HG02852 (cell line): Measurements from ENCODE around the gene CTSW.
A peak's percentile ranks its signal among the peaks of the same experiment; 100 is the strongest.

Experiments
- ATAC-seq: cut with Tn5 transposase; IDR thresholded peaks from one replicate; pipeline ENCODE4 v1.9.1; 2021; ENCODE audit warnings: mild to moderate bottlenecking, moderate library complexity; ENCODE audit not compliant: unreplicated experiment

CTSW gene

GRCh38 chr11:65919573-65920371 is 40.1 kb downstream of the CTSW start:
- peak; percentile 38 for ATAC-seq

- no peak for ATAC-seq
Observed at GRCh38 chr11:65920372-65920802, 40.8 kb downstream of the CTSW start.

GRCh38 chr11:65921033-65921555 is 41.5 kb downstream of the CTSW start:
- ATAC-seq: no peak

DNA sequence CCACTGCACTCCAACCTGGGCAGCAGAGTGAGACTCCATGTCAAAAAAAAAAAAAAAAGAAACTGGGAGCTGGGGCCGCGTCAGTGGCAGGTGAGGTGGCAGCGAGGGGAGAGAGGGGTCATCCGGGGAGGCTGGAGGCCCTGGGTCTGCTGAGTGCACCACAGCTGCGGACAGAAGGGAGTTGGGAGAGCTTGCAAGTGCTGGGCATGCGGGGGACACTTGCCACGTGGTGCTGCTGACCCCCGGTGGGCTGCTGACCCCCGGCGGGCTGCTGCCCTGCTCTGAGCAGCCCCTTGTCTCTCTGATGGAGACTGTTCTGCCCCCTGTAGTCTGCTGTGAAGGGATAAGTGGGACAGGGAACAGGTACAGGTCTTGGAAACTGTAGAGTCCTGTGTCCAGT is 42.2 kb downstream of the CTSW start:
- no peak for ATAC-seq

DNA sequence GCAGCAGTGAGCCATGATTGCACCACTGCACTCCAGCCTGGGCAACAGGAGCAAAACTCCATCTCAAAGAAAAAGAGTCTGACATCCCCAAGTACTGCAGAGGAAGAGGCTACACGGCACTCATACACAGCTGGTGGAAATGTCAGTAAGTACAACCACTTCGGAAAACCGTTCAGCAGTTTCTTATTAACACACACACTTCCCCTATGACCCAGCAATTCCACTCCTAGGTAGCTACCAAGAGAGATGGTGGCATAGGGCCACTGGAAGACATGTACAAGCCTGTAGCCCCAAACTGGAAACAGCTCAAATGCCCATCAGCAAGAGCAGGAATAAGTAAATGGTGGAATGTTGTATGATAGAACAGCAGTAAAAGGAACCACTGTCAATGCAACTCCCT is 42.9 kb downstream of the CTSW start:
- no peak for ATAC-seq

GRCh38 chr11:65925397-65925796 is 45.8 kb downstream of the CTSW start:
- ATAC-seq: no peak

DNA sequence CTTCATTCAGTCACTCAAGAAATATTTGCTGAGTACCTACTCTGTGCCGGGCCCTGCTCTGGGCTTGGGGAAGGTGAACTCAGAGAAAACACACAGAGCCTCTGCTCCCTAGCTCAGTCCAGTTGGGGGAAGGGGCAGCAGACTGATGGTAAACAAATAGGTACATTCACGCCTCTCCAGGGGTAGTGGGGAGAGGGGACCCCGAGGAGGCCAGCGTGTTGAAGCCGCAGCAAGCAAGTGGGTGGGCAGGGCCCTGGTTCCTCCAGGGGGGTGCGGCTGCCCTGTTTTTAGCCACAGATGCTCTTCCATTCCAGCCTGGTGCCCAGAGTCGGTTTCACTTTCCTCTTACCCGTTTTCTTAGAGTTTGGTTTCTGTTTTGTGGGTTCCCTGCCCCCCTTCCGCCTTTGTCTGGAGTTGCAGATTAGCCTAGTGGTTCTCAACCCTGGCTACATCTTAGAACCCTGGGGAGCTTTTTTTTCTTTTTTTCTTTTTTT is 48.3 kb downstream of the CTSW start:
- peak; percentile 74 for ATAC-seq

DNA sequence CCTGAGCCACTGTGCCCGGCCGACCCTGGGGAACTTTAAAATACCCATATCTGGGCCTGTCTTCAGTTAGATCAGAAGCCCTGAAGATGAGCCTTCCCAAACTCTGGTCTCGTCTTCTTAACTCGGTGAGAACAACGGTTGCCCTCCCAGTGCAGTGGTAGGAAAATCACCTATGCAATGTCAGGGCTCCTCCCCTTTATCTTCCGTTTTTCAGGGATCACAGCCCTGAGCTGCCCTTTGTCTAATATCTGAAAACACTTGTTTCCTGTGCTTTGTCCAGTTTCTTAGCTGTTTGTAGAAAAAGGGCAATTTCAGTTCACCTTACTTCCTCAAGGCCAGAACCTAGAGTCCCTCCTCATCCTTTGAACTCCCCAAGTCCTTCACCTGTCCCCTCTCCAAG is 49.0 kb downstream of the CTSW start:
- no peak for ATAC-seq

- ATAC-seq: no peak
Observed at GRCh38 chr11:65931773-65932557, 52.3 kb downstream of the CTSW start.

DNA sequence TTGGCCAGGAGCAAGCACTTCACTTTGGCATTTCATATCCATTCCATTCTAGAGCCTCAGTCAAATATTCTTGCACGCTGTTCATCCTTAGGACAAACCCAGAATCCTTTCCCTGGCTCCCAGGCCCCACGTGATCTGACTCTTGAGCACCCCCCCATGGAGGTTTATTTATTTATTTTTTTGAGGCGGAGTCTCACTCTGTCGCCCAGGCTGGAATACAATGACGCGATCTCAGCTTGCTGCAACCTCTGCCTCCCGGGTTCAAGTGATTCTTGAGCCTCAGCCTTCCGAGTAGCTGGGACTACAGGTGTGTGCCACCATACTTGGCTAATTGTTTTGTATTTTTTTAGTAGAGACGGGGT is 52.9 kb downstream of the CTSW start:
- no peak for ATAC-seq
